Measurements from ENCODE around the gene POLE2. TPM values are rescaled to one million over a fixed set of nuclear protein-coding genes. Genes with fewer than 3 reads are reported as not detected.
"Not testable (repeated sequence)": the region's sequence is repeated elsewhere in the genome, so short reads cannot be mapped to it uniquely, and the experiment has no call there.

The POLE2 gene
- total and polyA plus RNA-seq, 2 of the 4 experiments (the other 2 are of a cell fraction): 12.2 to 12.3 TPM

DNA sequence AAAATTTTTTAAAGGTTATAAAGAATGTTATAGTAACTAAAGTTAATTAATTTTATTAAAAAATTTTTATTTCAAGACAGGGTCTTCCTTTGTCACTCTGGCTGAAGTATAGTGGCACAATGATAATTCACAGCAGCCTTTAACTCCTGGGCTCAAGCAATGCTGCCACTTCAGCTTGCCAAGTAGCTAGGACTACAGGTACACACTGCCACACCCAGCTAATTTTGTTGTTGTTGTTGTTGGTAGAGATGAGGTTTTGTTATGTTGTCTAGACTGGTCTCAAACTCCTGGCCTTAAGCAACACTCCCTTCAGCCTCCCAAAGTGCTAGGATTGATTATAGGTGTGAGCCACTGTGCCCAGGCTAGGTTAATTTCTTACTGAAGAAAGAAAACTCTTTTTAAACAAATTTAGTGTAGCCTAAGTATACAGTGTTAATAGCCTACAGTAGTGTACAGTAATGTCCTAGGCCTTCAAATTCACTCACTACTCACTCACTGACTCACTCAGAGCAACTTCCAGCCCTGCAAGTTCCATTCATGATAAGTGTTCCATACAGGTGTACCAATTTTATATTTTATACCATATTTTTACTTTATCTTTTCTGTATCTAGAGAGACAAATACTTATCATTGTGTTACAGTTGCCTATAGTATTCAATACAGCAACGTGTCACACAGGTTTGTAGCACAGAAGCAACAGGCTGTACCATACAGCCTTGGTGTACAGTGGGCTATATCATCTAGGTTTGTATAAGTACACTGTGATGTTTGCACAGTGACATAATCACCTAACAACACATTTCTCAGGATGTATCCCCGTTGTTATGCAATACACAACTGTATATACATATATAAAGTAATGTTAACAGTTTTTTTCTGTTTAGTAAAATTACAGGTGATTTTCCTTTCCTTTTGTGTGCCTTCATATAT is 28.2 kb downstream of the POLE2 start:
- H4K20me1 ChIP-seq (ENCODE audit: insufficient read depth, low read length): no peaks in the 10 kb centered on the region
- BruUV-seq (replicated peaks): no TSS peak
- no peak overlapping the region for H3K18ac ChIP-seq (ENCODE audit: low read depth, low read length)
- no peak overlapping the region for H2BK15ac ChIP-seq (ENCODE audit: low read depth, low read length)
- no peak overlapping the region for H3K56ac ChIP-seq (ENCODE audit: extremely low read depth, insufficient read depth, low read length)
- DNase-seq: no peak
- no peak overlapping the region for H3K27ac ChIP-seq (ENCODE audit: insufficient read depth, low read length)
- no peak overlapping the region for H2BK5ac ChIP-seq (ENCODE audit: low read depth, low read length, poor library complexity, severe bottlenecking)
- H3K79me1 ChIP-seq (ENCODE audit: low read depth in 1 of 2, low read length in 2 of 2): peaks cover 4 to 7% of the 10 kb centered on the region in 2 experiments; a peak in 3 of 4 replicates
- H3K4me3 ChIP-seq (ENCODE audit: insufficient read depth, low read depth, low read length): no peak overlapping the region
- H2AK5ac ChIP-seq (ENCODE audit: low read depth, low read length): no peak overlapping the region; the same call in 1 of the 2 replicates
- no peak overlapping the region for H2BK20ac ChIP-seq (ENCODE audit: low read depth, low read length)
- intact Hi-C loops (cut with micrococcal nuclease): no loop called here
- in situ Hi-C loops (cut with MboI; ENCODE audit: low sequenced_read_pairs): no loop called here
- TF ChIP-seq NFE2L2 (IDR thresholded peaks at IDR 0.05; ENCODE audit: low read depth, low read length): no peak
- TF ChIP-seq MAFK (IDR thresholded peaks at IDR 0.05; ENCODE audit: low read depth, low read length): no peak
- peak; percentile 35; the same call in 1 of the 2 replicates for TF ChIP-seq CEBPB (IDR thresholded peaks at IDR 0.05; ENCODE audit: low read depth, low read length)
- no peak overlapping the region for H2BK120ac ChIP-seq (ENCODE audit: low read depth, low read length)
- ChIA-PET POLR2A (ENCODE audit: unreplicated experiment) (interaction anchor here (0.6 kb wide), 1 partner anchor 178 kb away, joined by 4 read pairs; no protein-coding TSS in a partner anchor), CTCF (no interaction called here)
- H3K9me1 ChIP-seq (ENCODE audit: insufficient read depth, low read length): no peaks in the 10 kb centered on the region
- no peaks in the 10 kb centered on the region for H3K36me3 ChIP-seq (ENCODE audit: control insufficient read depth, insufficient read depth, low read length)
- H2AFZ ChIP-seq (replicated peaks; ENCODE audit: low read length, poor library complexity): no peak overlapping the region
- 0 out of 2 replicates have a peak overlapping the region, but pooled peaks have one; percentile 29 for H3K23ac ChIP-seq (ENCODE audit: low read depth, low read length)
- H4K91ac ChIP-seq (ENCODE audit: insufficient read depth, low read depth, low read length): no peak overlapping the region
- no peaks in the 10 kb centered on the region for H3K27me3 ChIP-seq (ENCODE audit: control insufficient read depth, insufficient read depth, low read length)
- no peaks in the 10 kb centered on the region for H3K9me3 ChIP-seq (ENCODE audit: control insufficient read depth, insufficient read depth, low read length)
- no peak overlapping the region for H3K14ac ChIP-seq (replicated peaks; ENCODE audit: low read depth, low read length)
- no peak overlapping the region for H4K5ac ChIP-seq (ENCODE audit: low read depth, low read length)
- ATAC-seq (ENCODE audit: low read depth): no peak
- H2AK9ac ChIP-seq (replicated peaks; ENCODE audit: low read depth, low read length, poor library complexity): no peak overlapping the region
- dilution Hi-C loops (cut with HindIII; ENCODE audit: low sequenced_read_pairs, unreplicated experiment): no loop called here
- no peak overlapping the region for H3K9ac ChIP-seq (ENCODE audit: low read depth, low read length)
- no peak overlapping the region for H3K4me2 ChIP-seq (ENCODE audit: low read depth, low read length)
- no peaks in the 10 kb centered on the region; the same call in 1 of the 2 replicates for H3K4me1 ChIP-seq (ENCODE audit: control insufficient read depth, insufficient read depth, low read length)
- H3K4ac ChIP-seq (ENCODE audit: low read depth, low read length): no peak overlapping the region
- no CpG with 5 or more reads among the region's 2 CpGs for WGBS, 2 experiments (ENCODE audit: extremely low coverage in 2 of 2, insufficient read length in 1 of 2)
- no peak overlapping the region for H4K8ac ChIP-seq (ENCODE audit: low read depth in 2 of 2, low read length in 2 of 2)

DNA sequence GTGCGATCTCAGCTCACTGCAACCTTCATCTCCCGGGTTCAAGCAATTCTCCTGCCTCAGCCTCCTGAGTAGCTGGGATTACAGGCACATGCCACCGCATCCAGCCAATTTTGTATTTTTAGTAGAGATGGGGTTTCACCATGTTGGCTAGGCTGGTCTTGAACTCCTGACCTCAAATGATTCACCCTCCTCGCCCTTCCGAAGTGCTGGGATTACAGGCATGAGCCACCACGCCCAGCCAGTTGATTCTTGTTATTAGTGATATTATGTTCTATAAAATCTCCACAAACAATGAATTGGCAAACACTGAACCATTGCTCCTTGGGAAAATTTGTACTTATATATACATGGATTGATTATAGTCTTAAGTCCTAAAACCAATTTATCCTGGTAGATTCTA is 30.5 kb downstream of the POLE2 start:
- no CpG with 5 or more reads among the region's 6 CpGs for WGBS, 2 experiments (ENCODE audit: extremely low coverage in 2 of 2, insufficient read length in 1 of 2)

More for the DNA sequence above, 30.5 kb downstream of the POLE2 start:
- H3K4me1 ChIP-seq (ENCODE audit: control insufficient read depth, insufficient read depth, low read length); H3K4me2 ChIP-seq (ENCODE audit: low read depth, low read length); H3K36me3 ChIP-seq (ENCODE audit: control insufficient read depth, insufficient read depth, low read length); in situ Hi-C loops (cut with MboI; ENCODE audit: low sequenced_read_pairs); H3K4me3 ChIP-seq (ENCODE audit: insufficient read depth, low read depth, low read length); H3K9ac ChIP-seq (ENCODE audit: low read depth, low read length); H2AK9ac ChIP-seq (replicated peaks; ENCODE audit: low read depth, low read length, poor library complexity); intact Hi-C loops (cut with micrococcal nuclease); BruUV-seq (replicated peaks); CTCF ChIA-PET; DNase-seq; H2AFZ ChIP-seq (replicated peaks; ENCODE audit: low read length, poor library complexity); H3K9me3 ChIP-seq (ENCODE audit: control insufficient read depth, insufficient read depth, low read length); H3K18ac ChIP-seq (ENCODE audit: low read depth, low read length); H2BK15ac ChIP-seq (ENCODE audit: low read depth, low read length); H3K14ac ChIP-seq (replicated peaks; ENCODE audit: low read depth, low read length); H3K9me1 ChIP-seq (ENCODE audit: insufficient read depth, low read length); H3K4ac ChIP-seq (ENCODE audit: low read depth, low read length); H4K91ac ChIP-seq (ENCODE audit: insufficient read depth, low read depth, low read length); H4K5ac ChIP-seq (ENCODE audit: low read depth, low read length); H2BK120ac ChIP-seq (ENCODE audit: low read depth, low read length); H3K27me3 ChIP-seq (ENCODE audit: control insufficient read depth, insufficient read depth, low read length); H2AK5ac ChIP-seq (ENCODE audit: low read depth, low read length); H2BK20ac ChIP-seq (ENCODE audit: low read depth, low read length); POLR2A ChIA-PET (ENCODE audit: unreplicated experiment); H3K27ac ChIP-seq (ENCODE audit: insufficient read depth, low read length); H2BK5ac ChIP-seq (ENCODE audit: low read depth, low read length, poor library complexity, severe bottlenecking); ATAC-seq (ENCODE audit: low read depth); dilution Hi-C loops (cut with HindIII; ENCODE audit: low sequenced_read_pairs, unreplicated experiment); H3K56ac ChIP-seq (ENCODE audit: extremely low read depth, insufficient read depth, low read length); H3K23ac ChIP-seq (ENCODE audit: low read depth, low read length); H4K8ac ChIP-seq (ENCODE audit: low read depth in 2 of 2, low read length in 2 of 2); H4K20me1 ChIP-seq (ENCODE audit: insufficient read depth, low read length): not testable (repeated sequence)
- peaks cover 4 to 16% of the 10 kb centered on the region in 2 experiments for H3K79me1 ChIP-seq (ENCODE audit: low read depth in 1 of 2, low read length in 2 of 2)

All from IMR-90 (cell line).